MM.1S (cell line): ENCODE results near the gene SNCA.

Source experiments
- DNase-seq: peaks from one replicate; pipeline ENCODE4 v3.0.0-alpha.2; 2015
- H2AFZ ChIP-seq: fragments of 300-600 bp; sonication (generic); 2 replicates; pipeline ENCODE4 v1.6.0; 2016; ENCODE audit warnings: antibody characterized with exemption, low read length
- H3F3A ChIP-seq: fragments of 300-600 bp; sonication (generic); 2 replicates; pipeline ENCODE4 v1.6.1; 2016; ENCODE audit warnings: mild to moderate bottlenecking, antibody characterized with exemption, low read length, moderate library complexity, mixed read lengths; ENCODE audit not compliant: insufficient read depth
- H3K27ac ChIP-seq: fragments of 300-600 bp; sonication (generic); 2 replicates; pipeline ENCODE4 v1.5.1; 2016; ENCODE audit warnings: mild to moderate bottlenecking, low read length
- H3K27me3 ChIP-seq: fragments of 300-600 bp; sonication (generic); replicated peaks from 2 replicates; pipeline ENCODE4 v1.6.0; 2016; ENCODE audit warnings: low read length; ENCODE audit not compliant: insufficient read depth
- H3K36me3 ChIP-seq: fragments of 300-600 bp; sonication (generic); replicated peaks from 2 replicates; pipeline ENCODE4 v1.6.1; 2016; ENCODE audit warnings: mild to moderate bottlenecking, low read length, mixed read lengths; ENCODE audit not compliant: insufficient read depth
- H3K4me1 ChIP-seq: fragments of 300-600 bp; sonication (generic); 2 replicates; pipeline ENCODE4 v1.6.1; 2016; ENCODE audit warnings: low read length, mixed read lengths
- H3K4me2 ChIP-seq: fragments of 300-600 bp; sonication (generic); 2 replicates; pipeline ENCODE4 v1.6.0; 2016; ENCODE audit warnings: low read depth, low read length
- H3K4me3 ChIP-seq: fragments of 300-600 bp; sonication (generic); 2 replicates; pipeline ENCODE4 v1.5.1; 2016; ENCODE audit warnings: low read length, mixed read lengths
- H3K79me2 ChIP-seq: fragments of 300-600 bp; sonication (generic); 2 replicates; pipeline ENCODE4 v1.6.1; 2016; ENCODE audit warnings: mixed run types, low read length, mixed read lengths
- H3K9ac ChIP-seq: fragments of 300-600 bp; sonication (generic); 2 replicates; pipeline ENCODE4 v1.6.1; 2016; ENCODE audit warnings: low read length, mixed read lengths
- H3K9me2 ChIP-seq: fragments of 300-600 bp; sonication (generic); replicated peaks from 2 replicates; pipeline ENCODE4 v1.6.1; 2016; ENCODE audit warnings: mild to moderate bottlenecking, low read length, mixed read lengths; ENCODE audit not compliant: insufficient read depth
- H3K9me3 ChIP-seq: fragments of 300-600 bp; sonication (generic); replicated peaks from 2 replicates; pipeline ENCODE4 v1.6.1; 2016; ENCODE audit warnings: mild to moderate bottlenecking, low read length, mixed read lengths; ENCODE audit not compliant: insufficient read depth
- H4K20me1 ChIP-seq: fragments of 300-600 bp; sonication (generic); 2 replicates; pipeline ENCODE4 v1.6.1; 2016; ENCODE audit warnings: mild to moderate bottlenecking, low read length, moderate library complexity, mixed read lengths; ENCODE audit not compliant: insufficient read depth
- CTCF ChIP-seq: fragments of 300-600 bp; sonication (generic); IDR thresholded peaks from 2 replicates; pipeline ENCODE4 v1.5.1; 2016; ENCODE audit warnings: antibody characterized with exemption, low read length, mixed read lengths
- EZH2 ChIP-seq: fragments of 300-600 bp; sonication (generic); optimal IDR thresholded peaks from 2 replicates; pipeline ENCODE3; 2017; ENCODE audit warnings: low read depth, mild to moderate bottlenecking, antibody characterized with exemption, low read length, mixed read lengths
- EZH2phosphoT487 ChIP-seq: fragments of 300-600 bp; sonication (generic); IDR thresholded peaks from 2 replicates; pipeline ENCODE4 v1.6.1; 2018; ENCODE audit warnings: antibody characterized with exemption, low read length

The SNCA gene

GRCh38 chr4:89813197-89813596, 23.8 kb downstream of the SNCA start:
- no peaks in the 10 kb centered on the region for H4K20me1 ChIP-seq
- TF ChIP-seq EZH2phosphoT487 (no peak), CTCF (no peak), EZH2 (no peak)
- H3K4me1 ChIP-seq, result no peaks in the 10 kb centered on the region
- H3K9me3 ChIP-seq, result no peaks in the 10 kb centered on the region
- H3K4me2 ChIP-seq, result no peak overlapping the region
- no peak overlapping the region for H3K9ac ChIP-seq
- H2AFZ ChIP-seq, result no peak overlapping the region
- no peak for DNase-seq
- no peaks in the 10 kb centered on the region for H3K27me3 ChIP-seq
- no peaks in the 10 kb centered on the region for H3K9me2 ChIP-seq
- H3K36me3 ChIP-seq, result no peaks in the 10 kb centered on the region
- H3F3A ChIP-seq, result no peaks in the 10 kb centered on the region
- H3K27ac ChIP-seq, result no peak overlapping the region
- no peaks in the 10 kb centered on the region for H3K79me2 ChIP-seq
- no peak overlapping the region for H3K4me3 ChIP-seq

- Histone ChIP-seq H3K4me3 (no peak overlapping the region), H2AFZ (no peak overlapping the region), H3K4me1 (no peaks in the 10 kb centered on the region), H3K27ac (no peak overlapping the region), H3K9ac (no peak overlapping the region), H4K20me1 (no peaks in the 10 kb centered on the region), H3K9me3 (no peaks in the 10 kb centered on the region), H3K36me3 (no peaks in the 10 kb centered on the region), H3K27me3 (no peaks in the 10 kb centered on the region), H3K9me2 (no peaks in the 10 kb centered on the region), H3K79me2 (no peaks in the 10 kb centered on the region), H3K4me2 (no peak overlapping the region), H3F3A (no peaks in the 10 kb centered on the region)
- no peak for DNase-seq
- no peak for TF ChIP-seq CTCF
- no peak for TF ChIP-seq EZH2phosphoT487
- TF ChIP-seq EZH2, result no peak
Measured at GRCh38 chr4:89807441-89808140, 29.4 kb downstream of the SNCA start.

- Histone ChIP-seq H4K20me1 (no peaks in the 10 kb centered on the region), H3K4me1 (no peaks in the 10 kb centered on the region), H3K9ac (no peak overlapping the region), H3K4me3 (no peak overlapping the region), H3K36me3 (no peaks in the 10 kb centered on the region), H3F3A (no peaks in the 10 kb centered on the region), H3K79me2 (no peaks in the 10 kb centered on the region), H3K27me3 (no peaks in the 10 kb centered on the region), H3K9me3 (no peaks in the 10 kb centered on the region), H3K9me2 (no peaks in the 10 kb centered on the region), H2AFZ (no peak overlapping the region), H3K27ac (no peak overlapping the region), H3K4me2 (no peak overlapping the region)
- DNase-seq, result no peak
- no peak for TF ChIP-seq EZH2phosphoT487
- TF ChIP-seq CTCF, result no peak
- TF ChIP-seq EZH2, result no peak
Measured at GRCh38 chr4:89805297-89805696, 31.7 kb downstream of the SNCA start.
